Measurements from ENCODE around the gene CFAP44.

Gene CFAP44

DNA sequence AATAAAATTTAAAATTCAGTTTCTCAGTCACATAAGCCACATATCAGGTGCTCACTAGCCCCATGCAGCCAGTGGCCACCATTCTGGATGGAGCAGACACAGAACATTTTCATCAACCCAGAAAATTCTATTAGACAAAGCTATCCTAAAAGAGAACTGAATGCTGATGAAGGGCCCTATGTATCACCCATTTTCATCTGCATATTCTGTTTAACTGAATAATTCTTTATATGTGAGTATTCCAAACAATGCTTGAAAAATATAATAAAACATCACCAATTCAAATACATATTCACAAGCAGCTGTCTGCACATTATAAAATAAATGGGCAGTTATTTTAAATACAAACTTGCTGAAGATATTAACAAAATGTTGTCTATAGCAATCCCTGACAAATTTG lies 14.2 kb upstream of the CFAP44 start:
- Histone ChIP-seq H3K4me3 (ENCODE audit: low read depth, low read length) (no peak overlapping the region), H3K27me3 (ENCODE audit: insufficient read depth, low read depth, severe bottlenecking) (no peaks in the 10 kb centered on the region), H3K9me3 (ENCODE audit: severe bottlenecking) (peaks cover 2% of the 10 kb centered on the region), H3K27ac (no peak overlapping the region), H3K36me3 (peaks cover 27% of the 10 kb centered on the region)
- no peak for DNase-seq
- TF ChIP-seq, protein P1, sequence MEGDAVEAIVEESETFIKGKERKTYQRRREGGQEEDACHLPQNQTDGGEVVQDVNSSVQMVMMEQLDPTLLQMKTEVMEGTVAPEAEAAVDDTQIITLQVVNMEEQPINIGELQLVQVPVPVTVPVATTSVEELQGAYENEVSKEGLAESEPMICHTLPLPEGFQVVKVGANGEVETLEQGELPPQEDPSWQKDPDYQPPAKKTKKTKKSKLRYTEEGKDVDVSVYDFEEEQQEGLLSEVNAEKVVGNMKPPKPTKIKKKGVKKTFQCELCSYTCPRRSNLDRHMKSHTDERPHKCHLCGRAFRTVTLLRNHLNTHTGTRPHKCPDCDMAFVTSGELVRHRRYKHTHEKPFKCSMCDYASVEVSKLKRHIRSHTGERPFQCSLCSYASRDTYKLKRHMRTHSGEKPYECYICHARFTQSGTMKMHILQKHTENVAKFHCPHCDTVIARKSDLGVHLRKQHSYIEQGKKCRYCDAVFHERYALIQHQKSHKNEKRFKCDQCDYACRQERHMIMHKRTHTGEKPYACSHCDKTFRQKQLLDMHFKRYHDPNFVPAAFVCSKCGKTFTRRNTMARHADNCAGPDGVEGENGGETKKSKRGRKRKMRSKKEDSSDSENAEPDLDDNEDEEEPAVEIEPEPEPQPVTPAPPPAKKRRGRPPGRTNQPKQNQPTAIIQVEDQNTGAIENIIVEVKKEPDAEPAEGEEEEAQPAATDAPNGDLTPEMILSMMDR (IDR thresholded peaks at IDR 0.05; ENCODE audit: low read depth, low read length) = no peak

DNA sequence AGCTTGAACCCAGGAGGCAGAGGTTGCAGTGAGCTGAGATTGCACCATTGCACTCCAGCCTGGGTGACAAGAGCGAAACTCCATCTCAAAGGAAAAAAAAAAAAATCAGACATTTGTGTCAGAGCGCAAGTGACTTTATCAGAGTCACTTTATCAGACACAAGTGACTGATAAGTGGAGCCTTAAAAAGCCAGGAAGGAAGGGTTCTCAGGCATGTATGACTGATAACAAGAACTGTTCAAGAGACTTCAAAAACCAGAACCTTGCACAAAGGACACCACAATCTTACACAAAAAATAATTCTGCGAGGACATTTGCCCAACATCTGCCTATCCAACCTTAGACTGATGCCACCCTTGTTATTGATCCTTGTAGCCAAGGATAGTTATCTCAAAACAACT lies 13.3 kb upstream of the CFAP44 start:
- no peak overlapping the region for H3K27ac ChIP-seq
- peaks cover 2% of the 10 kb centered on the region for H3K9me3 ChIP-seq (ENCODE audit: severe bottlenecking)
- no peaks in the 10 kb centered on the region for H3K27me3 ChIP-seq (ENCODE audit: insufficient read depth, low read depth, severe bottlenecking)
- peaks cover 20% of the 10 kb centered on the region for H3K36me3 ChIP-seq
- no peak for DNase-seq
- no peak overlapping the region for H3K4me3 ChIP-seq (ENCODE audit: low read depth, low read length)
- TF ChIP-seq, protein P1 (IDR thresholded peaks at IDR 0.05; ENCODE audit: low read depth, low read length) = no peak

DNA sequence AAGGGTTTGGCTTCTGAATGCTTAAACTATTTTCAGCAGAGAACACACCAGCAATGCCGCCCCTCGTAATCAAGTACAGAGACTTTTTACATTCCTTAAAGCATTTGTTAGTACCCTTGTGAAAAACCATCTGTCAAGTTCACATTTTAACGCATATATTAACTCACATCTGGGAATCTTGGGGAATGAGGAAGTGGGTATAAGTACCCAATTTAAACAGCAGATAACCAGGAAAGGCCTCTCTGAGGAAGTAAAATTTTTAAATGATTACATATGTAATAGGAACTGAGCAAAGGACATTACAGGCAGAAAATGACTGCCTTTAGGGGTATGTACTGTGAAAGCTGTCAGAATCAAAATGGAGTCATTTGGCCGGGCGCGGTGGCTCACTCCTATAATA lies 12.8 kb upstream of the CFAP44 start:
- Histone ChIP-seq H3K4me3 (ENCODE audit: low read depth, low read length) (no peak overlapping the region), H3K27me3 (ENCODE audit: insufficient read depth, low read depth, severe bottlenecking) (no peaks in the 10 kb centered on the region), H3K27ac (no peak overlapping the region), H3K36me3 (peaks cover 20% of the 10 kb centered on the region), H3K9me3 (ENCODE audit: severe bottlenecking) (peaks cover 2% of the 10 kb centered on the region)
- TF ChIP-seq, protein P1 (IDR thresholded peaks at IDR 0.05; ENCODE audit: low read depth, low read length) = no peak
- no peak for DNase-seq

DNA sequence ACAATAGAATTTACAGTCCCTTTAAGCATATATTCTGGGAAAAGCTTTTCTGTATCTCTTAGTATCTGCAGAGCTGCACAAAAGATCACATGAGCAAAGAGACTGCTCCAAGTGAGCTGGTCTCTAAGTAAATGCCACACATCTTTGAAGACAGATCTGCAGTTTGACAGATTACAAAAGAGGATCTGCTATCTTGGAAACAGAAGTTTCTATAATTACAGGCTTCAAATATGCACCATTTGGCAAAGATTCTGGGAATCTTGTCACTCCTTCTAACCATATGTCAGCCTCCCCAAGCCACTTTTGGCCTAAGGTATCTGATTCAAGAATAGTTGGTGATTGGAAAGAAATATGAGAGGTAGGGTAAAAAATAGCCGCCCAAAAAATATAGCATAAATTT lies 9.6 kb upstream of the CFAP44 start:
- Histone ChIP-seq H3K36me3 (peaks cover 23% of the 10 kb centered on the region), H3K27ac (no peak overlapping the region), H3K27me3 (ENCODE audit: insufficient read depth, low read depth, severe bottlenecking) (no peaks in the 10 kb centered on the region), H3K4me3 (ENCODE audit: low read depth, low read length) (no peak overlapping the region), H3K9me3 (ENCODE audit: severe bottlenecking) (no peaks in the 10 kb centered on the region)
- DNase-seq = no peak
- TF ChIP-seq, protein P1 (IDR thresholded peaks at IDR 0.05; ENCODE audit: low read depth, low read length) = no peak

DNA sequence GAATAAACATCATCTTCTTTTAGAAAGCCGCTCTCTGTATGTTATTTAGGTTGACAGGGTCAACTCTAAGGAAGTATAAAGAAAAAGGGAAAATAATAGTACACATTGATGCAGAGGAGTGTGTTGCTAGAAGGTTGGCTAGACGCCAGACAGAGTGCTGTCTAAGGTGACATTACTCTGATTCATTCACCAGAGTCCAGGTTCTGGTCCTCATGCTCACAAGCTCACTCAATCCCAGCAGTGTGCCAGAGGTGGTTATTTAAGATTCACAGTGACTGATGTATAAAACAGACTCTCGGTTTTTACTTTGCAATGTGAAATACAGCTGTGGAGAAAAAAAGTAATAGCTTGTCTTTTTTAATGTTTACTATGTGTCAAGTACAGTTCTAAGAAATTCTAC lies 1.7 kb downstream of the CFAP44 start:
- TF ChIP-seq, protein P1 (IDR thresholded peaks at IDR 0.05; ENCODE audit: low read depth, low read length) = no peak

DNA sequence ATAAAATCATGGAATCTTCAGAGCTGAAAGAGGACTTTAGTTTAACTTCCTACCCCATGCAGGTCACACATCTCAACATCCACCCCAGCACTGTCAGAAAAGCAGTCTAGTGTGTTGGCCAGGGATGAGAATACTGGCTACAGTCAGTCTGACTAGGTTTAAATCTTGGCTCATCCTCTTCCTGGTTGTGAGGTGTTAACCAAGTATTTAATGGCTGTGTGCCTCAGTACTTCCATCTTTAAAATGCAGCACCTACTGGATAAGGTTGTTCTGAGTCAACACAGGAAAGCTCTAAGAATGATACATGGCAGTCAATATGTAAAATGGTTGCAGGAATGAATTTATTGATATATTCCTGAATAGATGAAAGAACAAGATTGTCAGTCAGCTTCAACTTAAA lies 3.1 kb downstream of the CFAP44 start:
- no peaks in the 10 kb centered on the region for H3K9me3 ChIP-seq (ENCODE audit: severe bottlenecking)
- TF ChIP-seq, protein P1 (IDR thresholded peaks at IDR 0.05; ENCODE audit: low read depth, low read length) = no peak
- peaks cover 3% of the 10 kb centered on the region for H3K36me3 ChIP-seq
- no peak overlapping the region for H3K27ac ChIP-seq
- no peaks in the 10 kb centered on the region for H3K27me3 ChIP-seq (ENCODE audit: insufficient read depth, low read depth, severe bottlenecking)
- H3K4me3 ChIP-seq (ENCODE audit: low read depth, low read length) = no peak overlapping the region
- DNase-seq = no peak

More for the DNA sequence above, 1.7 kb downstream of the CFAP44 start:
- no peak for DNase-seq
- H3K36me3 ChIP-seq = peaks cover 8% of the 10 kb centered on the region
- no peaks in the 10 kb centered on the region for H3K27me3 ChIP-seq (ENCODE audit: insufficient read depth, low read depth, severe bottlenecking)
- no peak overlapping the region for H3K27ac ChIP-seq
- no peak overlapping the region for H3K4me3 ChIP-seq (ENCODE audit: low read depth, low read length)
- H3K9me3 ChIP-seq (ENCODE audit: severe bottlenecking) = no peaks in the 10 kb centered on the region

Measured in WERI-Rb-1 (cell line).